Activated CD4-positive, CD25-positive, alpha-beta regulatory T cell treated with anti-CD3 and anti-CD28 coated beads, Interleukin-2, amount 50 U/mL, for 16 hours (primary cell): ENCODE measurements around the gene DPP6.
"Not testable (repeated sequence)": the region's sequence is repeated elsewhere in the genome, so short reads cannot be mapped to it uniquely, and the experiment has no call there.

Experiments used
- DNase-seq: peaks from one replicate; pipeline ENCODE4 v3.0.0-alpha.2; 2020; ENCODE audit warnings: low read depth, low spot score

DPP6 gene

GRCh38 chr7:154909241-154910105 lies 857.3 kb downstream of the DPP6 start:
- DNase-seq, result no peak

- DNase-seq, result no peak
Measured at GRCh38 chr7:154910125-154910524, 857.9 kb downstream of the DPP6 start.

GRCh38 chr7:154910977-154911376 lies 858.8 kb downstream of the DPP6 start:
- no peak for DNase-seq

- DNase-seq, result no peak
Measured at GRCh38 chr7:154911411-154911810, 859.2 kb downstream of the DPP6 start.

- DNase-seq, result no peak
Measured at GRCh38 chr7:154911862-154912455, 859.8 kb downstream of the DPP6 start.

GRCh38 chr7:154912871-154913637 lies 860.9 kb downstream of the DPP6 start:
- no peak for DNase-seq

GRCh38 chr7:154913638-154914307 lies 861.6 kb downstream of the DPP6 start:
- peak; percentile 75 for DNase-seq

GRCh38 chr7:154914308-154914995 lies 862.3 kb downstream of the DPP6 start:
- no peak for DNase-seq

- no peak for DNase-seq
Measured at GRCh38 chr7:154914996-154915380, 862.8 kb downstream of the DPP6 start.

GRCh38 chr7:154915600-154915999 lies 863.4 kb downstream of the DPP6 start:
- no peak for DNase-seq

GRCh38 chr7:154916381-154916780 lies 864.2 kb downstream of the DPP6 start:
- DNase-seq, result no peak

GRCh38 chr7:154916856-154917807 lies 864.9 kb downstream of the DPP6 start:
- DNase-seq, result no peak

- no peak for DNase-seq
Measured at GRCh38 chr7:154917808-154918160, 865.6 kb downstream of the DPP6 start.

- no peak for DNase-seq
Measured at GRCh38 chr7:154918266-154918665, 866.1 kb downstream of the DPP6 start.

GRCh38 chr7:154918741-154919140 lies 866.5 kb downstream of the DPP6 start:
- no peak for DNase-seq

GRCh38 chr7:154919344-154920225 lies 867.4 kb downstream of the DPP6 start:
- no peak for DNase-seq

- DNase-seq, result not testable (repeated sequence)
Measured at GRCh38 chr7:154922472-154922871, 870.3 kb downstream of the DPP6 start.

- peak; percentile 66 for DNase-seq
Measured at GRCh38 chr7:154927624-154928125, 875.5 kb downstream of the DPP6 start.
